GM23338 (cell line): ENCODE data around the gene ITLN1.

Experiments
- CREB1 ChIP-seq: fragments of 250-450 bp; sonication (Bioruptor Pico); IDR thresholded peaks from 2 replicates; pipeline ENCODE4 v1.5.0; 2020; ENCODE audit warnings: low read depth, mild to moderate bottlenecking, moderate library complexity
- EZH2 ChIP-seq: fragments of 200-600 bp; sonication (generic); IDR thresholded peaks from one replicate; pipeline ENCODE4 v1.8.0; 2017; ENCODE audit warnings: antibody characterized with exemption, mild to moderate bottlenecking, low read depth; ENCODE audit not compliant: unreplicated experiment
- EZH2phosphoT487 ChIP-seq: fragments of 200-600 bp; sonication (generic); IDR thresholded peaks from one replicate; pipeline ENCODE4 v1.8.1; 2018; ENCODE audit warnings: antibody characterized with exemption; ENCODE audit not compliant: unreplicated experiment
- POLR2AphosphoS5 ChIP-seq: IDR thresholded peaks from 2 replicates; pipeline ENCODE4 v1.6.1; 2016; ENCODE audit warnings: antibody characterized with exemption, low read depth
- ZNF114 ChIP-seq: fragments of 250-450 bp; sonication (Bioruptor Pico); IDR thresholded peaks from 2 replicates; pipeline ENCODE4 v1.5.0; 2020; ENCODE audit warnings: mild to moderate bottlenecking, moderate library complexity
- TF ChIP-seq, protein P1 (sequence below), 2 experiments: fragments of 200-600 bp in 1 of 2; sonication (generic) in 1 of 2; conservative IDR thresholded peaks; 2 replicates each; pipeline versions ENCODE4 v1.5.1 to v1.6.1; 2016 to 2017; ENCODE audit warnings: antibody characterized with exemption in 2 of 2, low read depth in 2 of 2, mild to moderate bottlenecking in 2 of 2, moderate library complexity in 1 of 2
- TF ChIP-seq, protein P2 (sequence below): IDR thresholded peaks from one replicate; pipeline ENCODE4 v1.6.1; 2018; ENCODE audit warnings: antibody characterized with exemption; ENCODE audit not compliant: unreplicated experiment

GRCh38 chr1:160874935-160875334 is 10.0 kb downstream of the ITLN1 start:
- TF ChIP-seq EZH2 (no peak), ZNF114 (CRISPR knock-in tag) (no peak), CREB1 (CRISPR knock-in tag) (no peak), EZH2phosphoT487 (no peak), POLR2AphosphoS5 (no peak)
- TF ChIP-seq, protein P1, sequence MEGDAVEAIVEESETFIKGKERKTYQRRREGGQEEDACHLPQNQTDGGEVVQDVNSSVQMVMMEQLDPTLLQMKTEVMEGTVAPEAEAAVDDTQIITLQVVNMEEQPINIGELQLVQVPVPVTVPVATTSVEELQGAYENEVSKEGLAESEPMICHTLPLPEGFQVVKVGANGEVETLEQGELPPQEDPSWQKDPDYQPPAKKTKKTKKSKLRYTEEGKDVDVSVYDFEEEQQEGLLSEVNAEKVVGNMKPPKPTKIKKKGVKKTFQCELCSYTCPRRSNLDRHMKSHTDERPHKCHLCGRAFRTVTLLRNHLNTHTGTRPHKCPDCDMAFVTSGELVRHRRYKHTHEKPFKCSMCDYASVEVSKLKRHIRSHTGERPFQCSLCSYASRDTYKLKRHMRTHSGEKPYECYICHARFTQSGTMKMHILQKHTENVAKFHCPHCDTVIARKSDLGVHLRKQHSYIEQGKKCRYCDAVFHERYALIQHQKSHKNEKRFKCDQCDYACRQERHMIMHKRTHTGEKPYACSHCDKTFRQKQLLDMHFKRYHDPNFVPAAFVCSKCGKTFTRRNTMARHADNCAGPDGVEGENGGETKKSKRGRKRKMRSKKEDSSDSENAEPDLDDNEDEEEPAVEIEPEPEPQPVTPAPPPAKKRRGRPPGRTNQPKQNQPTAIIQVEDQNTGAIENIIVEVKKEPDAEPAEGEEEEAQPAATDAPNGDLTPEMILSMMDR (conservative IDR thresholded peaks at IDR 0.05; ENCODE audit: low read depth in 2 of 2) = no peak
- TF ChIP-seq, protein P2, sequence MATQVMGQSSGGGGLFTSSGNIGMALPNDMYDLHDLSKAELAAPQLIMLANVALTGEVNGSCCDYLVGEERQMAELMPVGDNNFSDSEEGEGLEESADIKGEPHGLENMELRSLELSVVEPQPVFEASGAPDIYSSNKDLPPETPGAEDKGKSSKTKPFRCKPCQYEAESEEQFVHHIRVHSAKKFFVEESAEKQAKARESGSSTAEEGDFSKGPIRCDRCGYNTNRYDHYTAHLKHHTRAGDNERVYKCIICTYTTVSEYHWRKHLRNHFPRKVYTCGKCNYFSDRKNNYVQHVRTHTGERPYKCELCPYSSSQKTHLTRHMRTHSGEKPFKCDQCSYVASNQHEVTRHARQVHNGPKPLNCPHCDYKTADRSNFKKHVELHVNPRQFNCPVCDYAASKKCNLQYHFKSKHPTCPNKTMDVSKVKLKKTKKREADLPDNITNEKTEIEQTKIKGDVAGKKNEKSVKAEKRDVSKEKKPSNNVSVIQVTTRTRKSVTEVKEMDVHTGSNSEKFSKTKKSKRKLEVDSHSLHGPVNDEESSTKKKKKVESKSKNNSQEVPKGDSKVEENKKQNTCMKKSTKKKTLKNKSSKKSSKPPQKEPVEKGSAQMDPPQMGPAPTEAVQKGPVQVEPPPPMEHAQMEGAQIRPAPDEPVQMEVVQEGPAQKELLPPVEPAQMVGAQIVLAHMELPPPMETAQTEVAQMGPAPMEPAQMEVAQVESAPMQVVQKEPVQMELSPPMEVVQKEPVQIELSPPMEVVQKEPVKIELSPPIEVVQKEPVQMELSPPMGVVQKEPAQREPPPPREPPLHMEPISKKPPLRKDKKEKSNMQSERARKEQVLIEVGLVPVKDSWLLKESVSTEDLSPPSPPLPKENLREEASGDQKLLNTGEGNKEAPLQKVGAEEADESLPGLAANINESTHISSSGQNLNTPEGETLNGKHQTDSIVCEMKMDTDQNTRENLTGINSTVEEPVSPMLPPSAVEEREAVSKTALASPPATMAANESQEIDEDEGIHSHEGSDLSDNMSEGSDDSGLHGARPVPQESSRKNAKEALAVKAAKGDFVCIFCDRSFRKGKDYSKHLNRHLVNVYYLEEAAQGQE = no peak
